HL-60/S4 treated with retinoic acid at 250 ng/mL for 4 days and 3 days (cell line): Measurements from ENCODE around the gene EPC1.
"Not testable (repeated sequence)": the region's sequence is repeated elsewhere in the genome, so short reads cannot be mapped to it uniquely, and the experiment has no call there.

Source experiments
- in situ Hi-C: fragments of 300-500 bp; cut with MboI; formaldehyde crosslinking; loops from 2 replicates; pipeline ENCODE4 v1.7.0; 2022; ENCODE audit warnings: low sequenced_read_pairs

EPC1 gene, protein sequence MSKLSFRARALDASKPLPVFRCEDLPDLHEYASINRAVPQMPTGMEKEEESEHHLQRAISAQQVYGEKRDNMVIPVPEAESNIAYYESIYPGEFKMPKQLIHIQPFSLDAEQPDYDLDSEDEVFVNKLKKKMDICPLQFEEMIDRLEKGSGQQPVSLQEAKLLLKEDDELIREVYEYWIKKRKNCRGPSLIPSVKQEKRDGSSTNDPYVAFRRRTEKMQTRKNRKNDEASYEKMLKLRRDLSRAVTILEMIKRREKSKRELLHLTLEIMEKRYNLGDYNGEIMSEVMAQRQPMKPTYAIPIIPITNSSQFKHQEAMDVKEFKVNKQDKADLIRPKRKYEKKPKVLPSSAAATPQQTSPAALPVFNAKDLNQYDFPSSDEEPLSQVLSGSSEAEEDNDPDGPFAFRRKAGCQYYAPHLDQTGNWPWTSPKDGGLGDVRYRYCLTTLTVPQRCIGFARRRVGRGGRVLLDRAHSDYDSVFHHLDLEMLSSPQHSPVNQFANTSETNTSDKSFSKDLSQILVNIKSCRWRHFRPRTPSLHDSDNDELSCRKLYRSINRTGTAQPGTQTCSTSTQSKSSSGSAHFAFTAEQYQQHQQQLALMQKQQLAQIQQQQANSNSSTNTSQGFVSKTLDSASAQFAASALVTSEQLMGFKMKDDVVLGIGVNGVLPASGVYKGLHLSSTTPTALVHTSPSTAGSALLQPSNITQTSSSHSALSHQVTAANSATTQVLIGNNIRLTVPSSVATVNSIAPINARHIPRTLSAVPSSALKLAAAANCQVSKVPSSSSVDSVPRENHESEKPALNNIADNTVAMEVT

DNA sequence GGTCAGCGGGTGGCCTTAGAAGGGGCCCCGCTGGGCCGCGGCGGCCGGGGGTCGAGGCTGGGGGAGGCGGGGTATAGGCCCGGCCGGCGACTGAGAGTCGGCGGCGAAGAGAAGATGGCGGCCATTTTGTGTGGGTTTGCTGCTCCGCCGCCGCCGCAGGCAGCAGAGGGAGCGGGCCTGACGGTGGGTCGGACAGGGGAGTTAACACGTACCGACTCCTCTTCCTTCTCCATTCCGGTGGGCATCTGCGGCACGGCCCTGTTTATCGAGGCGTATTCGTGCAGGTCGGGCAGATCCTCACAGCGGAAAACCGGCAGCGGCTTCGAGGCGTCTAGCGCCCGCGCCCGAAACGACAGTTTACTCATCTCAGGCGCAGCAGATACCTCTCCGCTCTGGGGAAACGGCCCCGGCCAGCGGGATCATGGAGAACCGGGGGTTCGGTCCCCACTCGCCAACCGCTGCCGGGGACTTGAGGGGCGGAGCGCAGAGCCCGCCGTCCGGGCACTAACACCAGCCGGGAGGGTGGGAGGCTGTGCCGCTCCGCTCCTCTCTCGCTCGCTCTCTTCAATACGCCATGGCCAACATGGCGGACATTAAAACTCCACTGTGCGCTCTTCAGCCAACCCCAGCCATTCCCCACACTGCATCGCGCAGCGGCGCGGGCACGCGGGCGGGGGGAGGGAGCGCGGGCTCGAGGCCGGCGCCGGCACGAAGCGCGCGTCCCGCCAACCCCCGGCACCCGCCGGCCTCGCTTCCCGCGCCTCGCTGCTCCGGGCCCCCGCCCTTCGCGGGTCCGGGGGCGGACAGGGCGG is at the start of gene EPC1:
EPC1 (minus strand) TSS at position 608 of the 812 bp plus-strand sequence; CDS start at position 365, 243 bp downstream.
- in situ Hi-C loops = no loop called here

DNA sequence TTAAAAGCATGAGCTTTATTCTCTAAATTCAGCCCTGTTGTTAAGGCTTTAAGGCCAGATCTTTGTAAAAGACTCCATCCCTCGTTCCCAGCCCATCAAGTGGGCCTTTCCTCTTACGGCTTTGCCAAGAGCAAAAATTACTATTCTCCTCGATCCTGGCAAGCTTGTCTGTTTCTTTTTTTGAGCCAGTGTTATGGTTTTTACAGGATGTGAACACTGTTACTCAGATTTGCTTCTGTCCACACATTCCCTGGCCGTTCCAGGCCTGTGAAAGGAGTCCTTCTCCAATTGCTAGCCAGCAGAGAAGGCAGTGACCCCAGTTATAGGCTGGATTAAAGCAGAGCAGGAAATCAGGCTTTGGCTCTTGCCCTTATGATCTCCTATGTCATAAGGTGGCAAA is 47.0 kb upstream of the EPC1 start:
- in situ Hi-C loops = no loop called here

DNA sequence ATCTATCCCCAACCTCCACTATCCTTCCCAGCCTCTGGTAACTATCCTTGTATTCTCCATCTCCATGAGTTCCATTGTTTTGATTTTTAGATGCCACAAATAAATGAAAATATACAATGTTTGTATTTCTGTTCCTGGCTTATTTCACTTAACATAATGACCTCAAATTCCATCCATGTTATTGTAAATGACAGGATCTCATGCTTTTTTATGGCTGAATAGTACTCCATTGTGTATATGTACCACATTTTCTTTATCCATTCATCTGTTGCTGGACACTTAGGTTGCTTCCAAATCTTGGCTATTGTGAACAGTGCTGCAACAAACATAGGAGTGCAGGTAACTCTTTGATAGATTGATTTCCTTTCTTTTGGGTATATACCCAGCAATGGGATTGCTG is 45.3 kb upstream of the EPC1 start:
- in situ Hi-C loops = not testable (repeated sequence)

DNA sequence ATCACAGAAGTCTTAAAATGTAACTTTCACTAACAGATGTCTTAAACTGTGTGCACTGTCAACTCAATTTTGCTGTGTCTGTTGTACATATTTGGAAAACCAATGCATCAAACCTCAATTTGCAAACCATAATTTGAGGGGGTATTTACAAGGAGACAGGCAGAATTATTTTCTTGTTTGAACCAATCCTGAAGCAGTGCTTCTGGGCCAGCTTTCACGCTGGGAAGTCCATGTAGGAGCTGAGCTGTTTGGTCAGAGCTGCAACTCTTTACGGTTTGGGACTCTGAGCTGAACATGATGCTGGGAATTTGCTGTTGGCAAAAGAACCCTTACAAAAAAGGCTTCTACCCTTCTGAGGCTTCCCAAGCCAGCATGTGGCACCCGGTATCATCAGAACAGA is 43.2 kb upstream of the EPC1 start:
- in situ Hi-C loops = no loop called here

DNA sequence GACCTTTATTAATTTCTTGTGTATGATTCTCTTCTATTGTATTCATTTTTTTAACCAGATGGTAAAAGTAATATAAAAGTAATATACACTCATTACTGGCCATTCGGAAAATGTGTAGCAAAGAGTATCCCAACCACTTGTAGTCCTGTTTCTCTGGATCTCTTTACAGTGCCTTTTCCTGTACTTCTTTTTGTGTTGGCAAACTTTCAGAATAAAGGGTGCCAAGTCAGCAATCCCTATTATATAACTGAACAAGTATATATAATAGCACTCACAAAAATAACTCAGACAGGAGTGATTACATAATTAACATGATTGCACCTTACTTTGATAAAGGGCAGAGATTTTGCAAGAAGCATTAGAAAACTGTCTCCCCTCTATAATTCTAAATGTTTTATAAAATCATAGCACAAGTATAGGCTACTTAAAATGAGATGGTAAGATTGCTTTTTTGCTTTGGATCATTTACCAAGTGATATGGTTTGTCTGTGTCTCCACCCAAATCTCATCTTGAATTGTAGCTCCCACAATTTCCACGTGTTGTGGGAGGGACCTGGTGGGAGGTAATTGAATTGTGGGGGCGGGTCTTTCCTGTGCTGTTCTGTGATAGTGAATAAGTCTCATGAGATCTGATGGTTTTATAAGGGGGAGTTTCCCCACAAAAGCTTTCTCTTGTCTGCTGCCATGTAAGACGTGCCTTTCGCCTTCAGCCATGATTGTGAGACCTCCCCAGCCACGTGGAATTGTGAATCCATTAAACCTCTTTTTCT is 41.5 kb upstream of the EPC1 start:
- in situ Hi-C loops = no loop called here

DNA sequence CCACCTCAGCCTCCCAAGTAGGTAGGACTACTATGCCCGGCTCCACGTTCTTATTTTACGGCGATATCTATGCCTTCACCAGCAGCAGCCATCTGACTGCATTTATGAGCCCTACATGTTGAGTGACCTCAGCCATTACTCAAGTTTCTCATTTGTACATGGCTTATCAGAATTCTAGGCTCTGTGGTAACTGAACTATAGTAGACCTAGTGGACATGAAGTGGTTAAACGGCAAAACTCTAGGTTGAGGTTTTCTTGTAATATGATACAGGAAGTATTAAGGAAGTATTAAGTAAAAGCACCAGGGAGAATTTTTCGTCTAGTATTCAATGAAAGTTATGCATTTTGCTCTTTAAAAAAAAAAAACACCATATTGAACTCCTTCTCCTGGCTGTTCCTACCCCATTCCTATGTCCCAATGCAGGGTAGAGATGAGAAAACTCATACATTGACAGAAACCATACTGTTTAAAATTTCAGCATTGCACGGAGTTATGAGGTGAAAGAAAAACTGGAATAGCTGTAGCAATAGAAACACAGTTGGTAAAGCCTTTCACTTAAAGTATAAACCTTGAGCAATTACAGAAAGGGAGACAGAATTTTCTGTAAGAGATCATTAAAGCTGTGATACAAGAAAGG is 39.8 kb upstream of the EPC1 start:
- in situ Hi-C loops = no loop called here

DNA sequence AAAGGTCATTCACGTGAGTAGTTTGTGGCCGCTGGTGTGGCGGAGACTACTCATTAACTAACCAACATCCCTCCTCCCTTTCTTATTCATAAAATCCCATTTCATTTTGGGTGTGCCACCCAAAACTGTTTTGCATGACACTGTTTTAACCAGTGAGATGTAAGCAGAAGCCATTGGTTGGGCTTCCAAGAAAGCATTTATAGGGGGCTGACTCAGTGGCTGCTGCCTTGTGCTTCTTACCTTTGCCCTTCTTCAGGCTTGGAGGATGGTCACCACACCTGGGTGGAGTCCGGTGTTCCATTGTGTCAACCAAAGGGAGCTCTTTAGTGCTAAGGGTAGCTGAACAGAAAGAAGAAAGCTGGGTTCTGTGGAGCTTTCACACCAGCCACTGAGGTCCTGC is 37.2 kb upstream of the EPC1 start:
- in situ Hi-C loops = no loop called here

DNA sequence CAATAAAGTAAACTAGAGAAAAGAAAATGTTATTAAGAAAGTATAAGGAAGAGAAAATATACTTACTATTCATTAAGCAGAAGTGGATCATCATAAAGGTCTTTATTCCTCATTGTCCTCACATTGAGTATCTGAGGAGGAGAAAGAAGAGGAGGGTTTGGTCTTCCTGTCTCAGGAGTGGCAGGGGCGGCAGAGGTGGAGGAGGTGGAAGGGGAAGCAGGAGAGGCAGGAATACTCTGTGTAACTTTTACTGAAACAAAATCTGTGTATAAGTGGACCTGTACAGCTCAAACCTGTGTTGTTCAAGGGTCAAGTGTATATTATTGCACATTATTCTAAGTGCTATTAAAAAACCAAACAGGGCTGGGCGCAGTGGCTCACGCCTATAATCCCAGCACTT is 34.2 kb upstream of the EPC1 start:
- in situ Hi-C loops = no loop called here

DNA sequence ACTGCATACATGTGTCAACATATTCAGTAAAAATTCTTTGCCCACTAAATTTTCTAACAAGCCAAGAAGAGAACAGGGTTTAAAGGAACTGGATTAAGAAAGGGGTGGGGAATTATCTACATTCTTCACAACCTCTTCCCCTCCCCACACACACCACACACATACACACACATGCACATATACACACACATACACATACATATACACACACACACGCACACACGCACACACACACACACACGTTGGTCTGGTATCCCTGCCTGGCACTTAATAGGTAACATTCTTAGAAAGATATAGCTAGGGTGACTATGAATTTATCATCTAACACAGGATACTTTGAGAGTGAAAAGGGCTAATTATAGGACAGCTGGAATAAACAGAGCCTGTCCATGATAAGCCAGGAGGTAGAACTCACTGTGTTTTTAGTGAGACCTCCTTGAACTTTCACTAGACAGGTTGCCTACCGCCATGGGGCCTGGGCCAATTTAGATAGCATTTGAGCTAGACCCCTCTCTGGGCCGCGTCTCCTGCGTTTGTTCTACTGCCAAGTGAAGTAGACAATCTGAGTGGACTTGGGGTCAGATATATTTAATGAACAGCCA is 33.1 kb upstream of the EPC1 start:
- in situ Hi-C loops = no loop called here

DNA sequence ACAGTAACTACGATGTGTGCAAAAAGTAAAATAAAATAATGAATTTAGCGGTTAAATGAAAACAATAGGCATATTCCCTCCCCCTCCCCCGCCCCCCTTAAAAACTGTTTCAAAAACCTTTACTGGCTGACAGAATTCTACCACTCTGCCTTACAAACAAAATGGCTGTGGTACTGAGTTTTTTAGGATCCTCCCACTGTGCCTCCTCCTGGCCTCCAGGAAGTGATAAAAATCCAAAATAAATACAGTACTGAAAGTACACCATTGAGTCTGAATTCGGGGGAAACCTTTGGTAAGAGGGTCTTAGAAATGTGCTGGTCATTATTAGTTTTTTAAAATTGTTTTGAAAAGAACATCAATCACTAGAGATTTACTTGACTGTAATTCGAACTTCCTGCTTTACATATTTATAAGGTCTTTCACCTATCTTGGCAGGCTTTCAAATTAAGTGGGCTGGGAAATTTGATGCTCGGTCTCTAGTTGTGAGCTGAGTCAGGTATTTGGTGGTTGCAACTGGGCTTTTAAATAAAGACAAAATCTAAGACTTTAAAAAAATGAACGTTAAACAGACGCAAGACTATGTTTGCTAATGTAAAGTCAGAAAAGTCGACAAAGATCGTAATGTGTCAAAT is 32.5 kb upstream of the EPC1 start:
- in situ Hi-C loops = no loop called here

DNA sequence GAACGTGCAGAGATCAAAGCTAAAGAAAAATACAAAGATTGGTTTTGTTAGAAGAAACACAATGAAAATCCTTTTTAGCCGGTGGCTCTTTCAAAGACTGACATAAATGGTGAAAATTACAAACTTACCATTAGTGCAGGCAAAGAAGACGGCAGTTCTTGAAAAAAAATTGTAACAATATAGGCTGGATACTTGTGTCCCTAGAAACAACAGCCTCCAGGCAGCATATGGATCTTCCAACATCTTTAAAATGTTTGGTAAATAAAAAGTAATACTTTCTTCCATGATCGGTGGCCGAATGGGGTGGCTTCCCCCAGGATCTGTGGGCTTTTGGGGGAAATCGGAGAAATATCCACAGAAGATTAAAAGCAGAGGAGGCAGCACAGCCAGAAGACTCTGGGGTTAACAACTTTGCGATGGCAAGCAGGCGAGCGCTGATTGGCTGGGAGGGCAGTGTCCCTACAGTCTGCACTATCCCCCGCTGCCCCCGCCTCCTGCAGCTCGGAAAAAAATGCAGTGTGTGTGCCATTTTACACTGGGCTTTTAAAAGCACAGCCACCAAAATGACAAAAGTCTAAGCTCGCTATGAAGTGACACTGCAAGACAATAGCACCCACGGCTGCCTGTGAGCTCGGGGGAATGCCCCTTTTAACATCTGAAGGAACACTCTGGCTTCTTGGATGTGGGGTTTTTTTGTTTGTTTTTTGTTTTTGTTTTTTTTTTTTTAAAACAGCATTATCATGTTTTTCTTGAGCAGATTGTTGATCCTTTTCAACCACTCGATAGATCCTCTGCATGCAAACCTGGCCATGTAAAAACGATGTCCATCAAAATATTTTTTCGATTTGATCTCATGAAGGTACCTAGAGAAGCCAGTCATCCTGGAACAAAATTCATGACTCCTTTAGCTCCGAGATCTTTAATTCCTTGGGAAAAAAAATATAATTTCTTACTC is 31.7 kb upstream of the EPC1 start:
- in situ Hi-C loops = no loop called here

DNA sequence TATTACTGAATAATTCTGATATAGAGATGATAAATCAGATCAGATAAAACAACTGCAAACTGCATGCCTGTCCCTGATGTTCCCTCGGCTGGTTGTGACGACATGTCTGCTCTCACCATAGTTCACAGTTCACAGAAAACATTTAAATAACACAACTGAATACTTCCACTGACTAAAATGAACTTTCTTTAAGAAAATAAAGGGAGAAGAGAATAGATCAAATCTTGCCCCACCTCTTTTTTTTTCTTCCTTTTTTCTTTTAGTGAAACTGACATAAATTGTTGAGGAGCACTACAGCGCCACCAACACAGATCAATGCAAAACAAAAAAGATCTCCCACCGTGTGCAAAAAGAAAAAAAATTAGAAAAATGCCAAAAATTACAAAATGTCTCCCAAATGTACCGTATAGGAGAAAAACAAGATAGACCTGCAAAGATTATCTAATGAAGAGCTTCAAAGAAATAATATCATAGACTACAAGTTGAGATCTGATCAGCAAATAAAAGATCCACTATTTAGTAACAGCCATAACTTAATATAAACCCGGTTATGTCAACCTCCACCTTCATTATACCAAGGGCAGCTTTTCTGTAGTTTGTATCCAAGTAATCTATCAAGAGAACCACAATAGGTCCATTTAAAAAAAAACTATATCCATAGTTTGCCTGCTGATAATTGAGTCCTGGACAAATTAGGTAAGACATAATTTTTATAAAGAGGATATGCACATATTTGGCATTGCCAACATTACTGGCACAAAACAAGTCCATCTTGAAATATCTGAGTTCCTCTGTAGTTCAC is 30.7 kb upstream of the EPC1 start:
- in situ Hi-C loops = no loop called here

DNA sequence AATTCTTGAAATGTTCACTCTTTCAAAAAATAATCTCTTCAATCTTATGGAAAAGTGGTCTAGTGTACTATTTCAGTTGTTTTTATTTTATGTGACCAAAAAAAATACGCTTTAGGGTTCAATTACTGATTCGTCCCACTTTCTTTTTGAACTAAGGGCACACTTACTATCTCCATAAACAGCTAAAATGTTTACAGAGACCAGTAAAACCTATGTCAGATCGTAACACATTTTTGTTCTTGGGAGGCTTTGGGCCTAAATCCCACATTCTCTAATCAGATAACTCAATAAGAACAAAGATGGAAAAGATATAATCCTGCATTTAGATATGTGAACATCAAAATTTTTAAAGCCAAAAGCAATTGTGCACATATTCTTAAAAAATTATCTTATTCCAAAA is 29.8 kb upstream of the EPC1 start:
- in situ Hi-C loops = no loop called here

DNA sequence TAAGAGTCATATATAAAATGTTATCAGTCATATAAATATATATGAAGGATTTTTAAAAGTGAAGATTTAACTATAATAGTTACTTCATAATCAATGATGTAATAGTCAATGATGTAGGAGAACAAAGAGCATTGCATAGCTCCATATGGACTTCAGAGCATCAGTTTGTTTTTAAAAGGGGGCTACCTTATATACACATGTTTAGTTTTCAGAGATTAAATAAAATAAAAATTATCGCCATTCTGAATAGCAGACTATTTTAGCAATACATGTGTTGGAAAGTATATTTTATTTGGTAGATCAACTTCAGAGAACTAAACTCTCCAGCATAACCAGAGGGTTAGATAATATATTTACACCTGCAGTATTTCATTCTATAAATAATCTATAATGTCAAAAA is 29.1 kb upstream of the EPC1 start:
- in situ Hi-C loops = no loop called here

DNA sequence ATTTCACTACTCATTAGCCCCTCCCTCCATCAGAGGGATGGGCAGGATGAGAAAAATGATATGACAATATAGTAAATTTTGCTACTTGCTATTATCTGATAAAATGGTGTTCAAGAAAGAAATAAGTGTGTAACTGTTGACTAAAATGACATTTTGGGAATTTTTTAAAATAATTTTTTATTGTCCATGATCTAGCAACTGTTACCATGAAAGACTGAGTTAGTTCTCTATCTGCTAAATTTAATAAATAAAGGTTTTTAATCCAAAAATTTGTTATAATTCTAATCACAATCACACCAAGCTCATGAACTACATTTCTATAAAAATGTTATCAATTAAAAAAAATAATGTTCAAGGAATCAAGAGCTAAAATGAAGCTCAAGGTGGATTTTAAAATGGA is 28.7 kb upstream of the EPC1 start:
- in situ Hi-C loops = no loop called here

DNA sequence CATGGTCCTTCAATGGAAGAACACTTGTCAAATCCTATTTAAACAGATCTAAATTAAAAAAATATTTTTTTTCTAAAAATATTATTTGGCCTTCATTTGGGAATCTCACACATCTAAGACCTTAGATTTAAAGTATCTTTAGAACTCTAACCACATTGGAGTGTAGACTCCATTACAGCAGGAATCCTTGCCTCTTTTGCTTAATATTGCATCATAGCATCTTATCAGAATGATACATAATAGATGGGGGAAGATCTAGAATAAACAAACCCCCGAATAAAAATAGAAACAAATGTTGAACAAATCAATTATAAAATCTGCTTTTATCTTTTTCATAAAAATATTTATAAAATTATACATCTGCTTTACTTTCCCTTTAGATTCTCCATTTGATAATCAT is 27.6 kb upstream of the EPC1 start:
- in situ Hi-C loops = no loop called here

DNA sequence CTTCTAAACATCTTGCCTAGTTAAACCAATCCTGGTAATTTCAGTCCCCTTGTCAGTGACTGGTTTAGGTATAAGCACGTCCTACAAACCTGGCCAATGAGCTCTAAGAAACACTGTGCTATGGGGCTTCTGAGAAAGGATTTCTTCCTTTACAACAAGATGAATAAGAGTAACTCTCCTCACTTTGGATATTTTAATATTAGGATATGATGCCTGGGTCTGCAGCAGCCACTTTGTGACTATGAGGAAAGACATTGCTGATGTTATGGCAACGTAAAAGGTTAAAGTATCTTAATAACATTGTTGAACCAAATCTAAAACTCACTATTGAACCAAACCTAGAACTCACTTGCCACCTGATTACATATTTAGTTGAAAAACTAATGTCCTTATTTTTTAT is 26.5 kb upstream of the EPC1 start:
- in situ Hi-C loops = no loop called here
